ENCODE results near the gene ARL6.

Gene ARL6

GRCh38 chr3:97764407-97765238, at the start of gene ARL6:
ARL6 (plus strand) TSS chr3:97764758; CDS start chr3:97768108, 3,350 bp downstream.
- DNase-seq (ENCODE audit: low read depth), result peak; percentile 42

- peak; percentile 23 for DNase-seq (ENCODE audit: low read depth)
These were observed 45.3 kb upstream of the ARL6 start for GRCh38 chr3:97719156-97719821.

- no peak for DNase-seq (ENCODE audit: low read depth)
These were observed 44.1 kb upstream of the ARL6 start for GRCh38 chr3:97720417-97720816.

- no peak for DNase-seq (ENCODE audit: low read depth)
These were observed 43.1 kb upstream of the ARL6 start for GRCh38 chr3:97721446-97721845.

- DNase-seq (ENCODE audit: low read depth), result no peak
These were observed 27.6 kb upstream of the ARL6 start for GRCh38 chr3:97736928-97737327.

GRCh38 chr3:97738761-97739160, 25.8 kb upstream of the ARL6 start:
- no peak for DNase-seq (ENCODE audit: low read depth)

- no peak for DNase-seq (ENCODE audit: low read depth)
These were observed 22.5 kb upstream of the ARL6 start for GRCh38 chr3:97742036-97742435.

- DNase-seq (ENCODE audit: low read depth), result no peak
These were observed 20.3 kb upstream of the ARL6 start for GRCh38 chr3:97744289-97744688.

- no peak for DNase-seq (ENCODE audit: low read depth)
These were observed 762 bp upstream of the ARL6 start for GRCh38 chr3:97763586-97764406.

GRCh38 chr3:97765336-97765735, 778 bp downstream of the ARL6 start:
- DNase-seq (ENCODE audit: low read depth), result no peak

GRCh38 chr3:97772926-97773325, 8.4 kb downstream of the ARL6 start:
- no peak for DNase-seq (ENCODE audit: low read depth)

- no peak for DNase-seq (ENCODE audit: low read depth)
These were observed 13.6 kb downstream of the ARL6 start for GRCh38 chr3:97778152-97778551.

GRCh38 chr3:97793420-97794019, 29.0 kb downstream of the ARL6 start:
- no peak for DNase-seq (ENCODE audit: low read depth)

- DNase-seq (ENCODE audit: low read depth), result no peak
These were observed 31.4 kb downstream of the ARL6 start for GRCh38 chr3:97795951-97796350.

GRCh38 chr3:97804471-97804870, 39.9 kb downstream of the ARL6 start:
- DNase-seq (ENCODE audit: low read depth), result no peak

- DNase-seq (ENCODE audit: low read depth), result no peak
These were observed 46.3 kb downstream of the ARL6 start for GRCh38 chr3:97810779-97811390.

- peak; percentile 29 for DNase-seq (ENCODE audit: low read depth)
These were observed 50.8 kb downstream of the ARL6 start for GRCh38 chr3:97815149-97815917.

GRCh38 chr3:97816811-97817210, 52.3 kb downstream of the ARL6 start:
- no peak for DNase-seq (ENCODE audit: low read depth)

- DNase-seq (ENCODE audit: low read depth), result no peak
These were observed 53.4 kb downstream of the ARL6 start for GRCh38 chr3:97817965-97818364.

- no peak for DNase-seq (ENCODE audit: low read depth)
These were observed 56.2 kb downstream of the ARL6 start for GRCh38 chr3:97820780-97821179.

- DNase-seq (ENCODE audit: low read depth), result peak; percentile 32
These were observed 56.8 kb downstream of the ARL6 start for GRCh38 chr3:97821287-97821773.
